H1 (cell line): Measurements from ENCODE around the gene GRM8. TPM values are rescaled to one million over a fixed set of nuclear protein-coding genes. Genes with fewer than 3 reads are reported as not detected.

Experiments
- CTCF ChIA-PET: fragments of 300-600 bp; sonication (Branson Sonifier 250); formaldehyde crosslinking; loops from one replicate; lab custom pipeline; 2021; ENCODE audit not compliant: partially characterized antibody; lab: Charles Lee
- POLR2A ChIA-PET: fragments of 300-600 bp; sonication (Branson Sonifier 250); formaldehyde crosslinking; loops from one replicate; lab custom pipeline; 2021; ENCODE audit warnings: inconsistent platforms; ENCODE audit not compliant: partially characterized antibody; lab: Charles Lee
- DNase-seq, 2 experiments: peaks; one replicate each; pipeline versions ENCODE4 v3.0.0 to v3.0.0-alpha.2; 2010 to 2022; ENCODE audit warnings: low spot score in 2 of 2, low read depth in 1 of 2, mixed read lengths in 1 of 2
- FAIRE-seq: peaks from 2 replicates; lab custom pipeline; 2011; peaks lifted over from hg19 to GRCh38; lab: Jason Lieb, UNC
- H2AFZ ChIP-seq: 2 replicates; pipeline ENCODE4 v1.8.1; 2012; ENCODE audit warnings: low read length, inconsistent platforms
- H2AK5ac ChIP-seq: 2 replicates; pipeline ENCODE4 v1.6.1; 2013; ENCODE audit warnings: low read depth, low read length
- H2BK120ac ChIP-seq: replicated peaks from 2 replicates; pipeline ENCODE3; 2013; ENCODE audit warnings: low read depth, low read length, inconsistent platforms
- H2BK12ac ChIP-seq: 2 replicates; pipeline ENCODE4 v1.6.1; 2013; ENCODE audit warnings: low read depth, low read length
- H2BK15ac ChIP-seq: 2 replicates; pipeline ENCODE4 v1.6.1; 2013; ENCODE audit warnings: low read length
- H2BK20ac ChIP-seq: 2 replicates; pipeline ENCODE4 v1.6.1; 2013; ENCODE audit warnings: low read length
- H2BK5ac ChIP-seq: 2 replicates; pipeline ENCODE4 v1.6.1; 2013; ENCODE audit warnings: low read depth, low read length
- H3K14ac ChIP-seq: 2 replicates; pipeline ENCODE4 v1.6.1; 2013; ENCODE audit warnings: inconsistent platforms; ENCODE audit not compliant: insufficient read length
- H3K18ac ChIP-seq: 2 replicates; pipeline ENCODE4 v1.6.1; 2013; ENCODE audit warnings: low read length; ENCODE audit errors: extremely low read depth
- H3K23ac ChIP-seq: 2 replicates; pipeline ENCODE4 v1.6.1; 2013; ENCODE audit warnings: inconsistent platforms; ENCODE audit not compliant: insufficient read length
- H3K23me2 ChIP-seq: 2 replicates; pipeline ENCODE4 v1.6.1; 2013; ENCODE audit warnings: low read depth, low read length
- H3K27ac ChIP-seq: 2 replicates; pipeline ENCODE4 v1.6.1; 2011; ENCODE audit warnings: low read depth, low read length, inconsistent platforms
- H3K27me3 ChIP-seq, 4 experiments: replicated peaks in 1 of 4; 1 replicate in 1 of 4; 2 replicates in 3 of 4; pipeline versions ENCODE4 v1.6.1 to v1.8.1; 2011 to 2013; ENCODE audit warnings: low read length in 3 of 4, mild to moderate bottlenecking in 3 of 4, inconsistent platforms in 2 of 4, mixed read lengths in 2 of 4, moderate library complexity in 1 of 4; ENCODE audit not compliant: control insufficient read depth in 3 of 4, insufficient read depth in 3 of 4; ENCODE audit errors: extremely low read depth in 1 of 4
- H3K36me3 ChIP-seq, 4 experiments: 2 replicates each; pipeline versions ENCODE4 v1.6.1 to v1.8.1; 2011 to 2013; ENCODE audit warnings: mild to moderate bottlenecking in 4 of 4, low read length in 3 of 4, moderate library complexity in 2 of 4, control low read depth in 1 of 4, inconsistent platforms in 1 of 4; ENCODE audit not compliant: insufficient read depth in 4 of 4, control insufficient read depth in 2 of 4
- H3K4ac ChIP-seq: replicated peaks from 2 replicates; pipeline ENCODE3; 2013; ENCODE audit warnings: low read length, low read depth, mixed read lengths, inconsistent platforms; ENCODE audit not compliant: insufficient read length
- H3K4me1 ChIP-seq, 4 experiments: replicated peaks in 1 of 4; 1 replicate in 1 of 4; 2 replicates in 3 of 4; pipeline versions ENCODE4 v1.6.1 to v1.8.1; 2011 to 2013; ENCODE audit warnings: low read length in 3 of 4, inconsistent platforms in 2 of 4, mixed read lengths in 1 of 4; ENCODE audit not compliant: insufficient read depth in 4 of 4, control insufficient read depth in 3 of 4
- H3K4me2 ChIP-seq, 2 experiments: 2 replicates each; pipeline versions ENCODE4 v1.6.1 to v1.8.1; 2011 to 2013; ENCODE audit warnings: low read depth in 2 of 2, low read length in 2 of 2, control low read depth in 1 of 2, inconsistent platforms in 1 of 2, mild to moderate bottlenecking in 1 of 2; ENCODE audit not compliant: insufficient read depth in 1 of 2
- H3K4me3 ChIP-seq, 4 experiments: fragments of 200-600, 300-600 bp in 1 of 4; sonication (generic), shearing (Covaris generic), sonication (Bioruptor Twin) in 1 of 4; 2 replicates each; pipeline versions ENCODE4 v1.5.1 to v1.8.1; 2011 to 2016; ENCODE audit warnings: low read length in 4 of 4, low read depth in 3 of 4, control low read depth in 2 of 4, inconsistent platforms in 2 of 4, mild to moderate bottlenecking in 2 of 4, mixed read lengths in 1 of 4, moderate library complexity in 1 of 4; ENCODE audit not compliant: insufficient read depth in 2 of 4; ENCODE audit errors: extremely low read depth in 1 of 4
- H3K56ac ChIP-seq: replicated peaks from 2 replicates; pipeline ENCODE3; 2013; ENCODE audit warnings: low read depth, mild to moderate bottlenecking, mixed read lengths, low read length, inconsistent platforms; ENCODE audit not compliant: insufficient read length
- H3K79me1 ChIP-seq: 2 replicates; pipeline ENCODE4 v1.6.1; 2013; ENCODE audit warnings: low read depth, low read length, control low read depth
- H3K79me2 ChIP-seq, 2 experiments: 2 replicates each; pipeline versions ENCODE4 v1.6.1 to v1.8.1; 2012 to 2013; ENCODE audit warnings: low read length in 2 of 2, mild to moderate bottlenecking in 2 of 2, inconsistent platforms in 1 of 2; ENCODE audit not compliant: insufficient read depth in 2 of 2, control insufficient read depth in 1 of 2
- H3K9ac ChIP-seq, 4 experiments: replicated peaks in 1 of 4; 1 replicate in 1 of 4; 2 replicates in 3 of 4; pipeline versions ENCODE4 v1.6.1 to v1.8.1; 2011 to 2013; ENCODE audit warnings: low read depth in 3 of 4, low read length in 3 of 4, control low read depth in 2 of 4, mild to moderate bottlenecking in 2 of 4, moderate library complexity in 2 of 4, inconsistent platforms in 1 of 4; ENCODE audit errors: extremely low read depth in 1 of 4
- H3K9me3 ChIP-seq, 2 experiments: 2 replicates each; pipeline versions ENCODE4 v1.6.1 to v1.8.1; 2012 to 2013; ENCODE audit warnings: mild to moderate bottlenecking in 2 of 2, moderate library complexity in 2 of 2, control low read depth in 1 of 2, inconsistent platforms in 1 of 2, low read depth in 1 of 2, low read length in 1 of 2, mixed read lengths in 1 of 2; ENCODE audit not compliant: insufficient read depth in 2 of 2
- H4K20me1 ChIP-seq, 2 experiments: replicated peaks in 1 of 2; 2 replicates each; pipeline versions ENCODE3 to v1.8.1; 2011 to 2013; ENCODE audit warnings: inconsistent platforms in 2 of 2, low read length in 2 of 2, mild to moderate bottlenecking in 1 of 2; ENCODE audit not compliant: insufficient read depth in 2 of 2, control insufficient read depth in 1 of 2
- H4K5ac ChIP-seq: 2 replicates; pipeline ENCODE4 v1.6.1; 2013; ENCODE audit warnings: low read length, low read depth, mixed read lengths, inconsistent platforms; ENCODE audit not compliant: insufficient read length
- H4K8ac ChIP-seq: 2 replicates; pipeline ENCODE4 v1.8.0; 2013; ENCODE audit warnings: mild to moderate bottlenecking, moderate library complexity, low read length, inconsistent platforms; ENCODE audit not compliant: insufficient read depth; ENCODE audit errors: extremely low read depth
- H4K91ac ChIP-seq: replicated peaks from 2 replicates; pipeline ENCODE3; 2013; ENCODE audit warnings: low read length, mixed read lengths, inconsistent platforms; ENCODE audit not compliant: insufficient read length
- BACH1 ChIP-seq: IDR thresholded peaks from 2 replicates; pipeline ENCODE4 v1.6.1; 2012; ENCODE audit warnings: low read length, improper control_type of control experiment
- EZH2 ChIP-seq: fragments of 200-600 bp; sonication (generic); IDR thresholded peaks from 2 replicates; pipeline ENCODE4 v1.7.1; 2012; ENCODE audit warnings: low read depth, mild to moderate bottlenecking, moderate library complexity, low read length, inconsistent platforms; ENCODE audit not compliant: severe bottlenecking
- JUN ChIP-seq: IDR thresholded peaks from 2 replicates; pipeline ENCODE4 v1.6.1; 2011; ENCODE audit warnings: low read depth, mild to moderate bottlenecking, improper control_type of control experiment, low read length
- KDM5A ChIP-seq: fragments of 200-600 bp; IDR thresholded peaks from 2 replicates; pipeline ENCODE4 v1.7.1; 2012; ENCODE audit warnings: mild to moderate bottlenecking, low read length, inconsistent platforms, mixed read lengths
- NRF1 ChIP-seq: IDR thresholded peaks from 2 replicates; pipeline ENCODE4 v1.6.1; 2011; ENCODE audit warnings: mild to moderate bottlenecking, low read depth, low read length, improper control_type of control experiment
- PHF8 ChIP-seq: fragments of 200-600 bp; sonication (generic); conservative IDR thresholded peaks from 2 replicates; pipeline ENCODE4 v1.7.1; 2012; ENCODE audit warnings: low read depth, mild to moderate bottlenecking, inconsistent platforms, low read length, moderate library complexity
- POLR2AphosphoS5 ChIP-seq: IDR thresholded peaks from 2 replicates; pipeline ENCODE4 v1.6.1; 2011; ENCODE audit warnings: low read depth, low read length
- RFX5 ChIP-seq: IDR thresholded peaks from 2 replicates; pipeline ENCODE4 v1.6.1; 2011; ENCODE audit warnings: low read depth, low read length, improper control_type of control experiment, borderline replicate concordance
- RNF2 ChIP-seq: fragments of 200-900, 300-1000 bp; sonication (generic); IDR thresholded peaks from 2 replicates; pipeline ENCODE4 v1.7.1; 2016; ENCODE audit warnings: borderline replicate concordance, low read depth, mild to moderate bottlenecking, antibody characterized with exemption, low read length; ENCODE audit not compliant: poor library complexity, severe bottlenecking; ENCODE audit errors: missing control alignments
- RXRA ChIP-seq: IDR thresholded peaks from 2 replicates; pipeline ENCODE4 v1.6.1; 2011; ENCODE audit warnings: low read depth, mild to moderate bottlenecking, low read length, moderate library complexity; ENCODE audit not compliant: insufficient read depth
- TAF1 ChIP-seq: IDR thresholded peaks from 2 replicates; pipeline ENCODE4 v1.6.1; 2011; ENCODE audit warnings: mild to moderate bottlenecking, low read depth, low read length
- TAF7 ChIP-seq: optimal IDR thresholded peaks from 2 replicates; pipeline ENCODE3; 2011; ENCODE audit warnings: low read depth, mild to moderate bottlenecking, inconsistent platforms, low read length, moderate library complexity, borderline replicate concordance
- TBP ChIP-seq: IDR thresholded peaks from 2 replicates; pipeline ENCODE4 v1.6.1; 2011; ENCODE audit warnings: low read depth, low read length, improper control_type of control experiment
- WGBS, 2 experiments: shearing (Covaris generic) in 1 of 2; methylation state at CpG; one replicate each; pipeline versions ENCODE4 v1.1.6 to v1.1.7; 2013 to 2015; ENCODE audit warnings: low lambda C conversion rate in 2 of 2, mixed read lengths in 2 of 2, inconsistent platforms in 1 of 2, low coverage in 1 of 2, missing lambda C conversion rate in 1 of 2; ENCODE audit not compliant: insufficient replicate concordance in 2 of 2, insufficient coverage in 1 of 2, insufficient read length in 1 of 2; ENCODE audit errors: extremely low coverage in 1 of 2, missing lambda C conversion rate in 1 of 2; 5-methylcytosine and 5-hydroxymethylcytosine counted together
- polyA plus RNA-seq, 7 experiments: library from polyadenylated mRNA; depleted of rRNA in 3 of 7; stranded (reverse) in 5 of 7; unstranded in 2 of 7; fragments of >200 nt in 5 of 7; fragments of 200-250 nt in 2 of 7; gene quantifications; 1 replicate in 5 of 7; 2 replicates in 1 of 7; 4 replicates in 1 of 7; pipeline versions ENCODE4 v1.2.1 to v1.2.3, GENCODE V29; 2011 to 2013; ENCODE audit warnings: missing spikeins in 2 of 7, mixed read lengths in 2 of 7
- total RNA-seq: library from RNA; stranded (reverse); fragmentation: NEBNext Ultra II Directional; extraction: Animal tissue kit (Norgen Biotek cat#: 25700); gene quantifications from 2 replicates; pipeline ENCODE4 v1.2.1, GENCODE V29; 2021
- TF ChIP-seq, protein P1 (sequence below): IDR thresholded peaks from 2 replicates; pipeline ENCODE4 v1.6.1; 2011; ENCODE audit warnings: low read length, improper control_type of control experiment

The GRM8 gene
- total and polyA plus RNA-seq, 2 of the 8 experiments (the other 6 are each of a cell fraction or from before 2014, with no cell fraction given), result 2.6 to 2.8 TPM

DNA sequence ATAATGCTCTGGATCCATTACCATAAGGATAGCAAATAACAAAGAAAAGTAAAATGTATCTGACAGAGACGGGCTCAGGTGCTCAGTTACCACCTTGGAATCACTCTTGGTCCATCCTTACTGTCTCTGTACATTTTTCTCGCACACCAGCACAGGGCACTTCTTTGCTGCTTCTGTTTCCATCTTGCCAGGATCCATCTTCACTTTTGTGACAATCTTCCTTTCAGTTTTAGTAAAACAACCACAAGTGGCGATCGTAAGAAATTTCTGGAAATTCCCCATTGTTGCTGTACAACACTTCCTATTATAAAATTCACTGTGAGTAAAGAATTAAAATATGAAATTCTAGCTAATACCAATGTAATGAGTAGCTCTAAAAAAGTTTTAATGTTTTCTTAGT is 695.5 kb downstream of the GRM8 start:
- Histone ChIP-seq H3K79me1 (no peaks in the 10 kb centered on the region), H2BK5ac (no peak overlapping the region), H3K4me2 (no peak overlapping the region), H3K14ac (no peak overlapping the region), H2BK12ac (no peak overlapping the region), H4K20me1 (no peaks in the 10 kb centered on the region), H3K27ac (no peak overlapping the region), H2BK20ac (no peak overlapping the region), H3K79me2 (no peaks in the 10 kb centered on the region), H4K5ac (no peak overlapping the region), H3K56ac (no peak overlapping the region), H3K4me1 (no peaks in the 10 kb centered on the region), H3K27me3 (no peaks in the 10 kb centered on the region), H3K9ac (no peak overlapping the region), H3K23me2 (no peaks in the 10 kb centered on the region; the same call in 1 of the 2 replicates), H4K91ac (no peak overlapping the region), H2BK120ac (no peak overlapping the region), H2BK15ac (no peak overlapping the region), H2AK5ac (no peak overlapping the region), H4K8ac (no peak overlapping the region), H3K18ac (no peak overlapping the region), H3K9me3 (no peaks in the 10 kb centered on the region), H3K23ac (no peak overlapping the region), H3K4me3 (no peak overlapping the region), H3K36me3 (no peaks in the 10 kb centered on the region), H3K4ac (no peak overlapping the region), H2AFZ (no peak overlapping the region)
- no peak for DNase-seq
- FAIRE-seq, result no peak
- ChIA-PET CTCF (interaction anchor here (1.0 kb wide), 1 partner anchor 22 kb away, joined by 3 read pairs; no protein-coding TSS in a partner anchor), POLR2A (no interaction called here)
- 95% methylated on average over 4 of the region's 4 CpGs; no CpG with 5 or more reads in 1 of the 2 experiments for WGBS, 2 experiments
- TF ChIP-seq TAF7, result no peak
- no peak for TF ChIP-seq TAF1
- no peak for TF ChIP-seq NRF1
- no peak for TF ChIP-seq PHF8
- no peak for TF ChIP-seq POLR2AphosphoS5
- TF ChIP-seq TBP, result no peak
- no peak for TF ChIP-seq KDM5A
- TF ChIP-seq, protein P1, sequence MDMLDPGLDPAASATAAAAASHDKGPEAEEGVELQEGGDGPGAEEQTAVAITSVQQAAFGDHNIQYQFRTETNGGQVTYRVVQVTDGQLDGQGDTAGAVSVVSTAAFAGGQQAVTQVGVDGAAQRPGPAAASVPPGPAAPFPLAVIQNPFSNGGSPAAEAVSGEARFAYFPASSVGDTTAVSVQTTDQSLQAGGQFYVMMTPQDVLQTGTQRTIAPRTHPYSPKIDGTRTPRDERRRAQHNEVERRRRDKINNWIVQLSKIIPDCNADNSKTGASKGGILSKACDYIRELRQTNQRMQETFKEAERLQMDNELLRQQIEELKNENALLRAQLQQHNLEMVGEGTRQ, result no peak
- no peak for TF ChIP-seq RXRA
- TF ChIP-seq JUN, result no peak
- TF ChIP-seq RFX5, result no peak
- TF ChIP-seq BACH1, result no peak
- TF ChIP-seq EZH2, result no peak
- TF ChIP-seq RNF2, result no peak
